ENCODE data around the gene BTG4.

Gene BTG4

GRCh38 chr11:111448414-111448813 lies 63.8 kb downstream of the BTG4 start:
- in situ Hi-C loops (cut with HindIII; ENCODE audit: low pct_ligation_motif_present, low pct_unique_long_range_greater_than_20kb, low sequenced_read_pairs) = no loop called here
- no peak for DNase-seq

- no peak for DNase-seq
- in situ Hi-C loops (cut with HindIII; ENCODE audit: low pct_ligation_motif_present, low pct_unique_long_range_greater_than_20kb, low sequenced_read_pairs) = no loop called here
These were observed 64.3 kb downstream of the BTG4 start for GRCh38 chr11:111447931-111448330.

- no peak for DNase-seq
- in situ Hi-C loops (cut with HindIII; ENCODE audit: low pct_ligation_motif_present, low pct_unique_long_range_greater_than_20kb, low sequenced_read_pairs) = no loop called here
These were observed 65.1 kb downstream of the BTG4 start for GRCh38 chr11:111447112-111447471.

- DNase-seq = peak; percentile 83
- in situ Hi-C loops (cut with HindIII; ENCODE audit: low pct_ligation_motif_present, low pct_unique_long_range_greater_than_20kb, low sequenced_read_pairs) = no loop called here
These were observed 65.6 kb downstream of the BTG4 start for GRCh38 chr11:111446404-111447111.

- DNase-seq = no peak
- in situ Hi-C loops (cut with HindIII; ENCODE audit: low pct_ligation_motif_present, low pct_unique_long_range_greater_than_20kb, low sequenced_read_pairs) = no loop called here
These were observed 66.6 kb downstream of the BTG4 start for GRCh38 chr11:111445586-111445985.
